ENCODE measurements around the gene C2orf68. TPM values are rescaled to one million over a fixed set of nuclear protein-coding genes. Genes with fewer than 3 reads are reported as not detected.
A peak's percentile ranks its signal among the peaks of the same experiment; 100 is the strongest.

The C2orf68 gene
- total and polyA plus RNA-seq, 9 of the 15 experiments (the other 6 are each of a cell fraction or from before 2014, with no cell fraction given), result 22.1 to 50.0 (median 31.8) TPM

GRCh38 chr2:85595301-85596025 lies 16.4 kb downstream of the C2orf68 start, which contains the start of gene RNF181 (continued):
- TF ChIP-seq ETS1 (conservative IDR thresholded peaks at IDR 0.05; ENCODE audit: control insufficient read depth, low read depth, low read length) (peak; percentile 62; the same call in 1 of the 2 replicates), ELK3 (CRISPR knock-in tag; IDR thresholded peaks at IDR 0.05) (no peak), ARID3A (IDR thresholded peaks at IDR 0.05; ENCODE audit: borderline replicate concordance, low read depth, low read length) (no peak), EHMT2 (IDR thresholded peaks at IDR 0.05) (0 out of 2 replicates have a peak, but pooled peaks have one; percentile 18), ERF (CRISPR knock-in tag; IDR thresholded peaks at IDR 0.05) (0 out of 2 replicates have a peak, but pooled peaks have one; percentile 65), KDM5B (IDR thresholded peaks at IDR 0.05; ENCODE audit: insufficient replicate concordance, low read depth, low read length) (peak; percentile 82), IFI16 (CRISPR knock-in tag; IDR thresholded peaks at IDR 0.05) (no peak)
- TF ChIP-seq, protein P1, sequence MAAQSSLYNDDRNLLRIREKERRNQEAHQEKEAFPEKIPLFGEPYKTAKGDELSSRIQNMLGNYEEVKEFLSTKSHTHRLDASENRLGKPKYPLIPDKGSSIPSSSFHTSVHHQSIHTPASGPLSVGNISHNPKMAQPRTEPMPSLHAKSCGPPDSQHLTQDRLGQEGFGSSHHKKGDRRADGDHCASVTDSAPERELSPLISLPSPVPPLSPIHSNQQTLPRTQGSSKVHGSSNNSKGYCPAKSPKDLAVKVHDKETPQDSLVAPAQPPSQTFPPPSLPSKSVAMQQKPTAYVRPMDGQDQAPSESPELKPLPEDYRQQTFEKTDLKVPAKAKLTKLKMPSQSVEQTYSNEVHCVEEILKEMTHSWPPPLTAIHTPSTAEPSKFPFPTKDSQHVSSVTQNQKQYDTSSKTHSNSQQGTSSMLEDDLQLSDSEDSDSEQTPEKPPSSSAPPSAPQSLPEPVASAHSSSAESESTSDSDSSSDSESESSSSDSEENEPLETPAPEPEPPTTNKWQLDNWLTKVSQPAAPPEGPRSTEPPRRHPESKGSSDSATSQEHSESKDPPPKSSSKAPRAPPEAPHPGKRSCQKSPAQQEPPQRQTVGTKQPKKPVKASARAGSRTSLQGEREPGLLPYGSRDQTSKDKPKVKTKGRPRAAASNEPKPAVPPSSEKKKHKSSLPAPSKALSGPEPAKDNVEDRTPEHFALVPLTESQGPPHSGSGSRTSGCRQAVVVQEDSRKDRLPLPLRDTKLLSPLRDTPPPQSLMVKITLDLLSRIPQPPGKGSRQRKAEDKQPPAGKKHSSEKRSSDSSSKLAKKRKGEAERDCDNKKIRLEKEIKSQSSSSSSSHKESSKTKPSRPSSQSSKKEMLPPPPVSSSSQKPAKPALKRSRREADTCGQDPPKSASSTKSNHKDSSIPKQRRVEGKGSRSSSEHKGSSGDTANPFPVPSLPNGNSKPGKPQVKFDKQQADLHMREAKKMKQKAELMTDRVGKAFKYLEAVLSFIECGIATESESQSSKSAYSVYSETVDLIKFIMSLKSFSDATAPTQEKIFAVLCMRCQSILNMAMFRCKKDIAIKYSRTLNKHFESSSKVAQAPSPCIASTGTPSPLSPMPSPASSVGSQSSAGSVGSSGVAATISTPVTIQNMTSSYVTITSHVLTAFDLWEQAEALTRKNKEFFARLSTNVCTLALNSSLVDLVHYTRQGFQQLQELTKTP (IDR thresholded peaks at IDR 0.05; ENCODE audit: low read depth in 1 of 2, partially characterized antibody in 2 of 2), result peak in 1 of 2 experiments; percentile 23
- TF ChIP-seq, protein P2, sequence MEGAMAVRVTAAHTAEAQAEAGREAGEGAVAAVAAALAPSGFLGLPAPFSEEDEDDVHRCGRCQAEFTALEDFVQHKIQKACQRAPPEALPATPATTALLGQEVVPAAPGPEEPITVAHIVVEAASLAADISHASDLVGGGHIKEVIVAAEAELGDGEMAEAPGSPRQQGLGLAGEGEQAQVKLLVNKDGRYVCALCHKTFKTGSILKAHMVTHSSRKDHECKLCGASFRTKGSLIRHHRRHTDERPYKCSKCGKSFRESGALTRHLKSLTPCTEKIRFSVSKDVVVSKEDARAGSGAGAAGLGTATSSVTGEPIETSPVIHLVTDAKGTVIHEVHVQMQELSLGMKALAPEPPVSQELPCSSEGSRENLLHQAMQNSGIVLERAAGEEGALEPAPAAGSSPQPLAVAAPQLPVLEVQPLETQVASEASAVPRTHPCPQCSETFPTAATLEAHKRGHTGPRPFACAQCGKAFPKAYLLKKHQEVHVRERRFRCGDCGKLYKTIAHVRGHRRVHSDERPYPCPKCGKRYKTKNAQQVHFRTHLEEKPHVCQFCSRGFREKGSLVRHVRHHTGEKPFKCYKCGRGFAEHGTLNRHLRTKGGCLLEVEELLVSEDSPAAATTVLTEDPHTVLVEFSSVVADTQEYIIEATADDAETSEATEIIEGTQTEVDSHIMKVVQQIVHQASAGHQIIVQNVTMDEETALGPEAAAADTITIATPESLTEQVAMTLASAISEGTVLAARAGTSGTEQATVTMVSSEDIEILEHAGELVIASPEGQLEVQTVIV (CRISPR knock-in tag; IDR thresholded peaks at IDR 0.05; ENCODE audit: borderline replicate concordance), result no peak
- TF ChIP-seq, protein P3, sequence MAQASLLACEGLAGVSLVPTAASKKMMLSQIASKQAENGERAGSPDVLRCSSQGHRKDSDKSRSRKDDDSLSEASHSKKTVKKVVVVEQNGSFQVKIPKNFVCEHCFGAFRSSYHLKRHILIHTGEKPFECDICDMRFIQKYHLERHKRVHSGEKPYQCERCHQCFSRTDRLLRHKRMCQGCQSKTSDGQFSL (CRISPR knock-in tag; IDR thresholded peaks at IDR 0.05), result no peak
- TF ChIP-seq, protein P3 (tag; IDR thresholded peaks at IDR 0.05), result no peak
